ENCODE measurements around the gene PTH2R. TPM values are rescaled to one million over a fixed set of nuclear protein-coding genes. Genes with fewer than 3 reads are reported as not detected.
"Not testable (repeated sequence)": the region's sequence is repeated elsewhere in the genome, so short reads cannot be mapped to it uniquely, and the experiment has no call there.

Gene PTH2R, protein sequence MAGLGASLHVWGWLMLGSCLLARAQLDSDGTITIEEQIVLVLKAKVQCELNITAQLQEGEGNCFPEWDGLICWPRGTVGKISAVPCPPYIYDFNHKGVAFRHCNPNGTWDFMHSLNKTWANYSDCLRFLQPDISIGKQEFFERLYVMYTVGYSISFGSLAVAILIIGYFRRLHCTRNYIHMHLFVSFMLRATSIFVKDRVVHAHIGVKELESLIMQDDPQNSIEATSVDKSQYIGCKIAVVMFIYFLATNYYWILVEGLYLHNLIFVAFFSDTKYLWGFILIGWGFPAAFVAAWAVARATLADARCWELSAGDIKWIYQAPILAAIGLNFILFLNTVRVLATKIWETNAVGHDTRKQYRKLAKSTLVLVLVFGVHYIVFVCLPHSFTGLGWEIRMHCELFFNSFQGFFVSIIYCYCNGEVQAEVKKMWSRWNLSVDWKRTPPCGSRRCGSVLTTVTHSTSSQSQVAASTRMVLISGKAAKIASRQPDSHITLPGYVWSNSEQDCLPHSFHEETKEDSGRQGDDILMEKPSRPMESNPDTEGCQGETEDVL
- not detected for total RNA-seq
- long read RNA-seq: 0 reads

DNA sequence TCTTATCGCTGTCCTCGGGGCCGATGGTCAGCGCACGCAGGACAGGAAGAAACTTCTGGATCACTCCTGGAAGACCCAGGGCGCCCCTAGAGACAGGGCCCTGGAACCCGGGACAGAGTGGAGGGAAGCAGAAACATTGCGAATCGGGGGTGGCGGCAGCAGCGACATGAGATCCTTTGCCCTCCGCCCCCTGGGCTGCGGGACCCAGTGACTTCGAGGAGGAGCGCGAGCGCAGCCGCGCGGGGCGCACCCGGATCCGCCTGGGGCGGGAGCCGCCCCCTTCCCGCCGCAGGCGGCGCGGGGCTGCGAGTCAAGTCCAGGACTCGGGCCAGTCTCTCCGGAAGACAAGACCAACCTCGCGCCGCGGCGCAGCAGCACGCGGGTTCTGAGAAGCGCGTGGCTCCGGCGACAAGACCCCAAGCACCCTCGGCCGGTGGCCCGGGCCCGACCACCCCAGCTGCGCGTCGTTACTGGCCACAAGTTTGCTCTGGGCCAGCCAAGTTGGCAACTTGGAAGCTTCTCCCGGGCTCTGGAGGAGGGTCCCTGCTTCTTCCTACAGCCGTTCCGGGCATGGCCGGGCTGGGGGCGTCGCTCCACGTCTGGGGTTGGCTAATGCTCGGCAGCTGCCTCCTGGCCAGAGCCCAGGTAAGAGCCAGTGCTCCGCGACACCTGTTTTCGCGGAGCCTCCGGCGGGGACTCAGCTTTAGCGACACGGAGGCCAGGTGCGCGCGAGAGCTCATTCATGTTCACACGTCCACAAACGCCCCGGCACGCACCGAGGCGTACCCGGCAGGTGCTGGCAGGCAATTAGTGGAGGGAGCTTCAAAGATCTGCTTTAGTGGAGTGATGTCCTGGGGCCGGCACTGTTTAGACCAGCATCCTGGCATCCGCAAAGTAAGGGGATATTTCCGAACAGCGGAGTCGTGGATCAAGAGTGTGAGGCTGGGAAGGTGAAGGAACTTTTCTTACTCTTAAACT lies at the start of gene PTH2R:
Gene PTH2R, plus strand, starts transcription at position 319 of the 978 bp plus-strand sequence. Its CDS starts 252 bp downstream, at position 571.
- intact Hi-C loops (cut with DNase I): no loop called here
- ATAC-seq (no peak), DNase-seq (ENCODE audit: missing footprints) (peak; percentile 65)

DNA sequence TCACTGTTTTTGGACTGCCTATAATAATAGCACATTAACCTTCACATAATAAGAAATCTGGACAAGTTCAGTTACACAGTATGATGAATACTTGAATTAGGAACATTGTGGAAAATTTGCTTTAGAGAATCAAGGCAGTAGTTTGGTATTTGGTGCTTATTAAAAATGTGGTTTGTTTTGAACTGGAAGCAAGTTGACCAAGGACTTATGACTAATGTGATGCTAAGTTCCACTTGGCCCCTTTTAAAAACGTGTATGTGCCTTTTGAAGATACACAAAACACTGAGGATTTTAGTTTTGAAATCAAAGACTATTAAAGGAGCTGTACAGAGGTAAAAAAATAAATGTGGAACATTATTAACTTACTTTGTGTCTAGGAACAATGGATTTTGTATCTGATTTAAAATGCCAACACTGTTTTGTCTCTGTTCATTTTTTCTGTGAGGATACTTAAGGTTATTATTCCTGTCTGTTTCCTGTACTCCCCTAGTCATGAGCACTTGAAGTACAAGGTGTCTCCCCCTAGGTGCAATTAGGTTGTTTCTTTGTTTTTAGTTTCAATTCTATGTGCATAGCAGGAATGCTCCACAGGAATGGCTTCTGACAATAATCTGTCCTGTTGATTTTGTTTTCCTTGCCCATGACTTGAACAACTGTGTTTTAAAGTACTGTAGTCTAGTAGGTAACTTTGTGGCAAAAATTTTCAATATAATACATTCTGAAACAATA lies 49.6 kb upstream of the PTH2R start:
- no peak for DNase-seq (ENCODE audit: missing footprints)
- no peak for ATAC-seq
- intact Hi-C loops (cut with DNase I): no loop called here

DNA sequence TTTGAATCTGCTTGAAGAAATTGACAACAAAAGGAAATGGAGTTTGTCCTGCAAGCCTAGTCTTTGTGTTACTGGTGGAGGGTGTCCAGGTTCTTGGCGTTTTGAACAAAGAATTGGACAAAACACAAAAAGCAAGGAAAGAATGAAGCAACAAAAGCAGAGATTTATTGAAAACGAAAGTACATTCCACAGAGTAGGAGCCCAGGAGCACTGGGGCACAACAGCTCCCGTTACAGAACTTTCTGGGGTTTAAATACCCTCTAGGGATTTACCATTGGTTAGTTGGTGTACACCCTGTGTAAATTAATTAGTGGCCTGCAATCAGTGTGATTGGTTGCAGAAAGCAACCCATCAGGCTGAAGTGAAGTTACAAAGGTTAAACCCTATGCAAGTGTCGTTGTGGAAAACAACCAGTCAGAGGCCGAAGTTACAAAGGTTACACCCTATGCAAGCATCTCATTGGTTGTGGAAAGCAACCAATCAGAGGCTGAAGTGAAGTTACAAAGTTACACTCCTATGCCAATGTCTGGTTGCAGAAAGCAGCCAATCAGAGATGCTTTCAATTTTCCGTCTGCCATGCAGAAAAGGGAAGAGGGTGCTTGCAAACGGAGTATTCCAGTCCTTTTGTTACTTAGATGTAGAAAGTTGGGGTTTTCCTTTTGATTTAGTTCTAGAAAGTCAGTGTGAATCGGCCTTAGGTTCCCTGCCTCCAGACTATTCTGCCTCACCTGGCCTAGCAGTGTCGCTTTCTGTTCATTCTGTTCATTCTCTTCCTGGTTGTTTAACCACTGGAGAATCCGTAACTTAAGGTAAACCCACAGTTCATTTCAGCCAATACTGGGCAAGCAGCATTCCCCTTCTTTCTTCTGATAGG lies 47.6 kb upstream of the PTH2R start:
- DNase-seq (ENCODE audit: missing footprints) (no peak), ATAC-seq (no peak)
- intact Hi-C loops (cut with DNase I): no loop called here

DNA sequence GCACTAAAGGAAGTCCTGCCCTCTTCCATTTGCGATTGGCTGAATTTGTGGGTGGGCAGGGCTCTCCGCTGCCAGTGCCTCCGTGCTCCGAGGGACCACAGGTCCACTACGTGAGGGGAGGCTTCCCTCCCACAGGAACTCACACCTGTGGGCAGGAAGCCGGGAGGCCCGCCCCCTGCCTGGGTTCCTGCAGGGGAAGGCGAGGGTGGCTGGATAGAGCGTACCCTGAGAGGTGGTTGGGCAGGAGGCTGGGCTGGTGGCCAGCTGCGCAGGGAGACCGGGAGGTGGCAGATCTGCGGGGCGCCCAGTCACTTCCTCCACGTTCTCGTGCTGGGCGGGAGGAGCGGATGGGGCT lies 47.0 kb upstream of the PTH2R start:
- intact Hi-C loops (cut with DNase I): no loop called here
- DNase-seq (ENCODE audit: missing footprints) (peak; percentile 71), ATAC-seq (peak; percentile 31)

DNA sequence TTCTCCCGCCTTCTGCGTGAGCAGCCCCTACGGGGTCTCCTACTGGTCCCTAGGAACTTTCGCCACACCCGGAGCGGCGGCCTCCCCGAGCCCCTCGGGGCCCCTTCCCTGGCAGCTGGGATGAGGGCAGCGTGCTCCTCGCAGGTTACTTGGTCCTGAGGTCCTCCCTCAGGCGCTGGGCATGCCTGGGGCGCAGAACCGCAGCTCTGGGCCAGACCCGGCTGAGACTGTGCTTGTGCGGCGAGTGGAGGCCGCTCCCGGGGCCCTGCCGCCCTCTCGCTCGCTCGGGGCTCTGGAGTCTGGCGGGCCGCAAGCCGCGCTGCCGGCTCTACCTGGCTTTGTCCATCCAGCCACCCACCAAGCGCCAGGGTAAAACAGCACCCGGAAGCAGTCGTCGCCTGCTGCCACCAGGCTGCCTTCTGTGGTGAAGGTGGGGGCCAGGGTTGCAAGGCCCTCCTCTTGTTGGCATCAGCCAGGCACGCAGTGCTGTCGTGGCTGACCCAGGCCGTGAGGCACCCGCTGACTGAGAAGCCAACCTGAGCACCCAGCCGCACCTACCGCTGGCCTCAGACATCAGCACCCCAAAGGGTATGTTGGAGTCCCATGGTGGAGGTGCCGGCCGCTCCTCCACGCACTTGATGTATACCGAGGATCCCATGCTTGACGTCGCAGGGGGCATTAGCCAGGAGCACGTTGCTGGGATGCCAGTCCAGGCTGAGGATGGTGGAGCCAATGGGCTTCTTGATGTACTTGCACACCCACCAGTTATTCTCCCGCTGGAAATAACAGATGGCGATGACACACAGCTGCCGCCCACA lies 46.1 kb upstream of the PTH2R start:
- ATAC-seq (peak; percentile 20), DNase-seq (ENCODE audit: missing footprints) (no peak)

DNA sequence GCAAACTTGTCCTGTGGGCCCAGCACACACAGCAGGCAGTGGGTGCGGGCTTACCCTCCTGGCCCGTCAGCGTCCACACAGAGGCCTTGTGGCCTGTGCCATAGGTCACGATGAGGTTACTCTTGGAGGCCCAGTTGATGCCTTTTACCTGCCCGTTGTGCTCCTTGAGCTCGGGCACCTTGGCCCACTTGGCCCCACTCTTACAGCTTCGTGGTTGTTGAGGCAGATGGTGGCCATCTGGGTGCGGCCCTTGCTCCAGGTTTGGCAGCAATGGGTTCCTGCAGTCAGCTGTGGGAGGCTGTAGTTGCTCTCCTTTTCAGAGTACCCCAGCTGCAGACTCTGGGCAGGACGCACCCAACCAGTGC lies 45.5 kb upstream of the PTH2R start:
- intact Hi-C loops (cut with DNase I): no loop called here
- no peak for ATAC-seq
- DNase-seq (ENCODE audit: missing footprints): no peak

More for the DNA sequence above, 46.1 kb upstream of the PTH2R start:
- intact Hi-C loops (cut with DNase I): no loop called here

DNA sequence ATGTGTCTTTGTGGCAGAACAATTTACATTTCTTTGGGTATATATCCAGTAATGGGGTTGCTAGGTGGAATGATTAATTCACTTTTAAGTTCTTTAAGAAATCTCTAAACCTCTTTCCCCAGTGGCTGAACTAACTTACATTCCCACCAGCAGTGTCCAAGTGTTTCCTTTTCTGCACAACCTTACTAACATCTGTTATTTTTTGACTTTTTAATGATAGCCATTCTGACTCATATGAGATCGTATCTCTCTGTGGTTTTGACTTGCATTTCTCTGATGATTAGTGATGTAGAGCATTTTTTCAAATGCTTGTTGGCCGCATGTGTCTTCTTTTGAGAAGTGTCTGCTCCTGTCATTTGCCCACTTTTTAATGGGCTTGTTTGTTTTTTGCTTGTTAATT lies 43.1 kb upstream of the PTH2R start:
- no peak for ATAC-seq
- intact Hi-C loops (cut with DNase I): no loop called here
- no peak for DNase-seq (ENCODE audit: missing footprints)

DNA sequence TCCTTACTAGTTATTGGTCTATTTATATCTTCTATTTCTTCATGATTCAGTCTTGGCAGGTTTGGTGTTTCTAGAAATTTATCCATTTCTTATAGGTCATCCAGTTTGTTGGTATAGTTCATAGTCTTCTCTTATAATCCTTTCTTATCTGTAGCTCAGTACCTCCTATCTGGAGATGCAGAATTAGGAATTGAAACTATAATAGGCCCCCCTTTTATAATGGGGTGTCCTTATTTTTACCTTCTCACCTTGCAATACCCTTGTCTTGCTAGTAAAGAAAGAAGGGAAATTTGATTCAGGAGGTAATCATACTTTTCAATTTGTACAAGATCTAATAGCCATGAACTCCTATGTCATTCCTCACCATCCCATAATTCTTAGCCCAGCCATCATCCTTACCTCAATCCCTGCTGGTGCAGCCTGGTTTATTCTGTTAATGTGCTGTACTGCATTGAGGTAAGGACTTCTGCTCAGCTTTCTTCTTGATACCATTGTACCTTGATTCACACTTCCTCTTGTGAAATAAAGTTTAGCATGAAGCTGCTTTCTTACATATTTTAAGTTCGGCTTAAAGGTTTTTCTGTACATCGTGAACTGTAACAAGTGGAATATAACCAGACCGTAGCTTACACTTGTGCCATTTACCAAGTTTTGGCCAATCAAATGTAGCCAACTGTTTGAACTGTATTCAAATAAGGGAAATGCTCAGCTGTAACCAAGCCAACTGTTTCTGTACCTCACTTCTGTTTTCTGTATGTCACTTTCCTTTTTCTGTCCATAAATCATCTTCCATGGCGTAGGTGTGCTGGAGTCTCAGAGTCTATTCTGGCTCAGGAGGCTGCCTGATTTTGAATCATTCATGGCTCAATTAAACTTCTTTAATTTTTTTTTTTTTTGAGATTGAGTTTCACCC lies 40.1 kb upstream of the PTH2R start:
- intact Hi-C loops (cut with DNase I): no loop called here
- ATAC-seq: no peak
- DNase-seq (ENCODE audit: missing footprints): no peak

DNA sequence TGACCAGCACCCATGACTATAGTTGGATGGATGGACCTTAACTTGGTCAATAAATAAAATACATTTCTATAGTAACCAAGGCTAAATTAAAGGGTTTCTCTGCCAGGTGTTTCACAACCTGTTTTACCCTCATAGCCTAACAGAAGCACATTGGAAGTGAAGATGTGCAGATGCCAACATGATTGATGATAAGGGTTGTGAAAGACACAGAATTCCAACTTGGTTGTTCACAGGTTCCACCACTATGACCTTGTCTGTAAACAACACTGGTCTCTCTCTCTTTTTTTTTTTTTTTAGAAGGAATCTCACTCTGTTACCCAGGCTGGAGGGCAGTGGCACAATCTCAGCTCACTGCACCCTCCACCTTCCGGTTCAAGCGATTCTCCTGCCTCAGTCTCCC lies 37.5 kb upstream of the PTH2R start:
- ATAC-seq (no peak), DNase-seq (ENCODE audit: missing footprints) (no peak)
- intact Hi-C loops (cut with DNase I): no loop called here

DNA sequence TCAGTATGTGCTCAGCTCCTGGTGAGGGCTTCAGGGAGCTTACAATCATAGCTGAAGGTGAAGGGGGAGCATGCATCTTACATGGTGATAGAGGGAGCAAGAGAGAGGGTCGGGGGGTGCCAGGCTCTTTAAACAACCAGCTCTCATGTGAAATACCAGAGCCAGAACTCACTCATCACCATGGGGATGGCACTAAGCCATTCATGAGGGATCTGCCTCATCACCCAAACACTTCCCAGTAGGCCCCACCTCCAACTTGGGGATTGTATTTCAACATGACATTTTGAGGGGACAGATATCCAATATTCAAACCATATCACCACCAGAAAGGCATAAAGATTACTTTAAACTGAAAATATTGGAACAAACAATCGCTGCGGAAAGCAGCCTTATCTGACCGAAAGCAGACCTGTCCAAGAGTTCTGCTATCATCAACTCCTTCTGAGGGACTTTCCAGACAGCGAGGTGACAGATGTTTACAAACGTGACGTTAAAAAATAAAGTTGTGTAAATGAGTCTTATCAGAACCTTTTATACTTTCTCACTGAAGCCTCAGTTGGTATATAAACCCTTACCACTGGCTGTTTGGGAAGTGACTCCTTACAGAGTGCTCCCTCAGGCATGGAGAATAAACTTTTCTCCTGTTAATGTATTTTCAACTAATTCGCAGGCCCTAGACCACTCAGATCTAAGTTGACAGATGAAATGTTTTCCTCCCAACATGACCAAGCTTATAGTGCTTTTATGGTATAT lies 35.5 kb upstream of the PTH2R start:
- ATAC-seq (no peak), DNase-seq (ENCODE audit: missing footprints) (no peak)
- intact Hi-C loops (cut with DNase I): no loop called here

DNA sequence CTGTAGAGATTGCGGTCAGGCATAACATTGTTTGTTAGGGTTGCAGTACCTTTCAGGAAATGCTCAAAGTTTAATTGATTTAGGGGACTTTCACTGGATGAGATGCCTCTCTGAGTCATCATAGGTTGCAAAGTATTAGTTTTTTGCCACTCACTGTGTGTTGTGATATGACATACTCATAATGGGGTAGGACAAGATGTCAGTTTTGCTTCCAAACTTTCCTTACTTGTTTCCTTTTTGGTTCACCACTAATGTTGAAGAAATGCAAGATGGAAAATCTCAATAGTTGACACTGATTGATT lies 35.0 kb upstream of the PTH2R start:
- intact Hi-C loops (cut with DNase I): no loop called here
- ATAC-seq: no peak
- DNase-seq (ENCODE audit: missing footprints): no peak

DNA sequence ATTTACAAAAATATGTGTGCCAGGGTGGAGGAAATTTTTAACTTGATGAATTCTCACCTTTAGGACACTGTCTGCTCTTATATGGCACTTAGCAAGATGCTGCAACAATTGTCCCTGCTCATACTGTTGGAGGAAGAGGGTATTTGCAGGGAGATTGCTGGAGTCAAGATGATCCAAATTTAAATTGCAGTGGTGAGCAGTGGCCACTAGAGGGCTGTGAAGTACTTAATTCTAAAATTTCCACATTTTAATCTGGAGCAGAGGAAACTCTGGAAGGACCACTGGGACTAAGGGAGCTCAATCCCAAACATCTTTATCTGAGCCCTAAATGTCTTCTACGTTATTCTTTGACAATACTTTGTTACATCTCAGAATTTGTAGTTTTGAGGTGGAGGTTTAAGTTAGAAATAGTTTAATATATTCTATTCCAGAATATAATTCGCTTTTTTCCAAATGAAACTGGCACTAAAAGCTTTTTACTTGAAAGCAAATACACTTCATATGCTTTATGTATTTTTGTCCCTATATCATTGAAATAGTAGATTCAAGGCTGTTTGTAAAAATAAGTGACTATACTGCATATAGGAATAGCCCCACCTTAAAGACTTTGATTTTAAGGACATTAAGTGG lies 33.0 kb upstream of the PTH2R start:
- intact Hi-C loops (cut with DNase I): no loop called here
- DNase-seq (ENCODE audit: missing footprints) (no peak), ATAC-seq (no peak)

DNA sequence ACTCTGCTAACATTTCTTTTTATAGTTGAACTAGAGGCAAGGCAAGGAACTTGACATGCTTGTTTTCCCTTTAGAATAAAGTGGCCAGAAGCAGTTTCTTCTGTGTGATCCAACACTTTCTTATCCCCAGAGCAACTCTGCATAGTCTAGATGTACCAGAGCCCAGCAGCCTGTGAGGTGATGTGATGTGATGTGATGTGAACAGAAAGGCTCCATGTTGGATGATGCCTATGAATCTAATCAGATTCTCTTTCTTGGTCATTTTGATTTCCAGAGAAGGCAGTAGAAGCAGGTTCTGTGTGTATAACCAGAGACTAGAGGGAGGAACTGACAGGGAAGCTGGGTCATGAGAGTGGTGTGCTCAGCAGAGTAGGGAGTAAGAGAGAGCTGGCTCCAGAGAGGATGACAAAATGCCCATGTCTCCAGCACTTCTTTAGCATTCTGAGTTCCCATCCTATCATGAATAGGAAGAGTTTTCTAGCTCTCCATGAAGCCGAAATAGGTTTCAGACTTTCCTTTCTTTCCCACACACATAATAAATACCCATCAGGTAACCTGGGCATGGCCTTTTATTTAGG lies 31.0 kb upstream of the PTH2R start:
- ATAC-seq (no peak), DNase-seq (ENCODE audit: missing footprints) (no peak)
- intact Hi-C loops (cut with DNase I): no loop called here

DNA sequence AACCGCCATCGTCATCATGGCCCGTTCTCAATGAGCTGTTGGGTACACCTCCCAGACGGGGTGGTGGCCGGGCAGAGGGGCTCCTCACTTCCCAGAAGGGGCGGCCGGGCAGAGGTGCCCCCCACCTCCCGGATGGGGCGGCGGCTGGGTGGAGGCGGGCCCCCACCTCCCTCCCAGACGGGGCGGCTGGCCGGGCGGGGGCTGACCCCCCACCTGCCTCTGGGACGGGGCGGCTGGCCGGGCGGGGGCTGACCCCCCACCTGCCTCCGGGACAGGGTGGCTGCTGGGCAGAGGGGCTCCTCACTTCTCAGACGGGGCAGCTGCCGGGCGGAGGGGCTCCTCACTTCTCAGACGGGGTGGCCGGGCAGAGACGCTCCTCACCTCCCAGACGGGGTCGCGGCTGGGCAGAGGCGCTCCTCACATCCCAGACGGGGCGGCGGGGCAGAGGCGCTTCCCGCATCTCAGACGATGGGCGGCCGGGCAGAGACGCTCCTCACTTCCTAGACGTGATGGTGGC lies 29.2 kb upstream of the PTH2R start:
- ATAC-seq; intact Hi-C loops (cut with DNase I); DNase-seq (ENCODE audit: missing footprints): not testable (repeated sequence)

DNA sequence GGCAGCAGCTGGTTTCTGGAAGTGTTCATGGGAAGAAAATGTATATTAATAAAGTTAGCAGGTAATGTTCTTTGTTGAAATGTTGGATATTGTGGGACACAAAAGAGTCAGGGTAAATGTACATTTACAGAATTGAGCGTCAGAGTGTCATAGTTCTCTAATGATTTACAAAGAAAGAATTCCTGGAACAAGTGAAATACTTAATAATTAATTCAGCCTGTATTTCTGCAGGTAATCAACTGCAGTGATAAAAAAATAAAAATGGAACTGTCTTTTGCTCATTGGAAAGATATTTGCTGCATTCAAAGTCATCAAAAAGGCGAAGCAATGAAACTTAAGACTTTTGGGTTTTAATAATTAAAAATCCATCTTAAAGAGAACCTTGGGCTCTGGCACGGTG lies 27.4 kb upstream of the PTH2R start:
- DNase-seq (ENCODE audit: missing footprints) (no peak), ATAC-seq (no peak)
- intact Hi-C loops (cut with DNase I): no loop called here

Measured in Right ventricle myocardium inferior (tissue), 1 donor.